ENCODE data around the gene POTEE.
"Not testable (repeated sequence)": the region's sequence is repeated elsewhere in the genome, so short reads cannot be mapped to it uniquely, and the experiment has no call there.

The POTEE gene

DNA sequence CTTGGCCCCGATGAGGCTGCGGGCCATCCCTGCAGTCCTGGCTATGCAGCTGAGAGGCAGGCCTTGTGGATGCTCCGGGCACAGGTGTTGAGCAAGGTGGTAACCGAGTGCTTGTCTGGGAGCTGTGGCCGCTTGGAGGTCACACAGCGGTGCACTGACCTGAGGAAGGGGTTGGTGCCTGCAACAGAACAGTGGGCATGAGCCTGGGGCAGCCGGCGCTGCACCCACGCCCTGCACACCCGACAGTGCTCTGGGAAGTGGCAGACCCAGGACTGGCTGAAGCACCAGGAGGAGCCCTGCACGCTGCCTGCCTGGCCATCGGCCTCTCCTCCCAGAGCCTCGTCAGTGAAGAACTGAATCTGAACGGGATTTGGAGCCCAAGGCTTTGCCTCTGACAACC is 8.2 kb upstream of the POTEE start:
- TF ChIP-seq ZNF274 (IDR thresholded peaks at IDR 0.05; ENCODE audit: low read depth, low read length) (no peak), SUZ12 (IDR thresholded peaks at IDR 0.05; ENCODE audit: extremely low read depth, insufficient read depth, insufficient read length) (no peak), YY1 (IDR thresholded peaks at IDR 0.05; ENCODE audit: insufficient read depth, insufficient read length) (no peak)
- no peaks in the 10 kb centered on the region for H3K9me3 ChIP-seq (ENCODE audit: insufficient read depth, low read length)

DNA sequence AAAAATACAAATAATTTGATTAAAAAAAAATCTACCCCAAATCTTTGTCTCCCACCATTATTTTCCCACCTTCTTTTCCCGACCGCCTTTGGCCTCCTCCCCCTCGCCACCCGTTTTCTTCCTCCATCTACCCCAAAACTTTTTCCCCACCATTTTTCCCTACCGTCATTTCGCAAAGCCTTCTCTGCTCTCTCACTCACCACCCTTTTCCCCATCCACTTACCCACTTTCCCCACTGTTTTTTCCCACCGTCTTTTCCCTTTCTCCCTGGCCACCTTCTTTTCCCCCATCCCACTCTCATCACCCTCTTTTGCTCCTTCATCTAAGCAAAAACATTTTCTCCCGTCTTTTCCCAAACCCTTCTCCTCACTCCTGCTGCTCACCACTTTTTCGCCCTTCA is 1.5 kb upstream of the POTEE start:
- not testable (repeated sequence) for H3K9ac ChIP-seq (ENCODE audit: insufficient read length, low read depth); H3K27me3 ChIP-seq (ENCODE audit: insufficient read depth, insufficient read length); DNase-seq (ENCODE audit: low read depth, low spot score); H3K36me3 ChIP-seq (ENCODE audit: insufficient read depth, insufficient read length, low read length); H3K9me3 ChIP-seq (ENCODE audit: insufficient read depth, low read length); H3K4me3 ChIP-seq (ENCODE audit: insufficient read length, low read depth); H3K4me1 ChIP-seq (ENCODE audit: insufficient read depth, insufficient read length)

More for the DNA sequence above, 8.2 kb upstream of the POTEE start:
- H3K36me3 ChIP-seq (ENCODE audit: insufficient read depth, insufficient read length, low read length) = no peaks in the 10 kb centered on the region
- no peak overlapping the region for H3K4me3 ChIP-seq (ENCODE audit: insufficient read length, low read depth)
- H3K9ac ChIP-seq (ENCODE audit: insufficient read length, low read depth) = no peak overlapping the region
- H3K4me1 ChIP-seq (ENCODE audit: insufficient read depth, insufficient read length) = no peaks in the 10 kb centered on the region
- DNase-seq (ENCODE audit: low read depth, low spot score) = no peak
- H3K27me3 ChIP-seq (ENCODE audit: insufficient read depth, insufficient read length) = no peaks in the 10 kb centered on the region

DNA sequence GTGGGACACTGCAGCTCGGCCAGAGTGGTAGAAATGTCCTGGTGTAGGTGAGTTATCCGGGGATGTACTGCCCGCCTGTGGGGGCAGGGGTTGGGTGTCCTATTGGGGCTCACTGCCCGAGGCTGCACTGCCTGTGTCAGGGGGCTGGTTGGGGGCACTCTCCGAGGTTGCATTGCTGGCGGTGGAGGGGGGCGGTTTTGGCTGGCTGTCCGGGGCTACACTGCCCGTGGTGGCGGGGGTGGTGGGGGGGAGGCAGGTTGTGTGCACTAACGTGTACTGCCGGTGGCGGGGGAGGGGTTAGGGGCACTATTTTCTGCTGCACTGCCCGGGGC is 403 bp downstream of the POTEE start:
- not testable (repeated sequence) for H3K4me1 ChIP-seq (ENCODE audit: insufficient read depth, insufficient read length); H3K36me3 ChIP-seq (ENCODE audit: insufficient read depth, insufficient read length, low read length); H3K9me3 ChIP-seq (ENCODE audit: insufficient read depth, low read length); H3K9ac ChIP-seq (ENCODE audit: insufficient read length, low read depth); H3K27me3 ChIP-seq (ENCODE audit: insufficient read depth, insufficient read length); DNase-seq (ENCODE audit: low read depth, low spot score); H3K4me3 ChIP-seq (ENCODE audit: insufficient read length, low read depth)

DNA sequence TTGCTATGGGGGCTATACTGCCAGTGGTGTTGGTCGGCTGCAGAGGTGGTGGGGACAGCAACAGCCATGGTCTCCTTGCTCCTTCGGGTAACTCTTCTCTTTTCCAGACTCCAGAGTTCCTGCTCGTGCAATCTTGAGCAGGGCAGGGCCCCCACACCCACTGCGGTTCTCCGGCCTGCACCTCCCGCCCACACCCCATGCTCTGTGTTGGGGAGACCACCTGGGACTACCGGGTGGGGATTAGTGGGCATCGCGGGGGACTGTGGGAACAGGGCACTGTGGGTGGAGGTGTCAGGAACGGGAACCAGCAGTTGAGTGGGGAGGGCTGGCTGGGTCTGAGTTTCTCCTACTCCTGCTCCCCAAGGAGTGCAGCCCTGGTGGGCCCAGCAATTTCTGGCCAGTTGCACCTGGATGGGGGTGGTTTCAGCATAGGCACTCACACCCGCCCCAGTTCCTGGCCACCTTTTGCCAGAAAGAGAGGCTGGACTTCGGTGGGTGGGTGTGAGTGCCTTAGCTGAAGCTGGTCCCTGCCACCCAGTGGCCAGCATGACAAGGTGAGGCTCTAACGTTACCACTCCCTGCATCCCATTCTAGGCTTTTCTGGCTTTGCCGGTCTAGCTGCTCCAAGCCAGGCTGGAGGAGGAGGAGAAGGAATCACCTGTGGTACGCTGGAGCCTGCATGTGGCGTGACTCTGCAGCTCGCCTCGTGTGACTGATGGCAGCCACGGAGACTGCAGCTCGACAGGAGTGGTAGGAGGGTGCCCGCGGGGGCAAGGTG is 1.3 kb downstream of the POTEE start:
- H3K9ac ChIP-seq (ENCODE audit: insufficient read length, low read depth); H3K4me3 ChIP-seq (ENCODE audit: insufficient read length, low read depth); DNase-seq (ENCODE audit: low read depth, low spot score); H3K27me3 ChIP-seq (ENCODE audit: insufficient read depth, insufficient read length); H3K4me1 ChIP-seq (ENCODE audit: insufficient read depth, insufficient read length); H3K9me3 ChIP-seq (ENCODE audit: insufficient read depth, low read length); H3K36me3 ChIP-seq (ENCODE audit: insufficient read depth, insufficient read length, low read length): not testable (repeated sequence)

DNA sequence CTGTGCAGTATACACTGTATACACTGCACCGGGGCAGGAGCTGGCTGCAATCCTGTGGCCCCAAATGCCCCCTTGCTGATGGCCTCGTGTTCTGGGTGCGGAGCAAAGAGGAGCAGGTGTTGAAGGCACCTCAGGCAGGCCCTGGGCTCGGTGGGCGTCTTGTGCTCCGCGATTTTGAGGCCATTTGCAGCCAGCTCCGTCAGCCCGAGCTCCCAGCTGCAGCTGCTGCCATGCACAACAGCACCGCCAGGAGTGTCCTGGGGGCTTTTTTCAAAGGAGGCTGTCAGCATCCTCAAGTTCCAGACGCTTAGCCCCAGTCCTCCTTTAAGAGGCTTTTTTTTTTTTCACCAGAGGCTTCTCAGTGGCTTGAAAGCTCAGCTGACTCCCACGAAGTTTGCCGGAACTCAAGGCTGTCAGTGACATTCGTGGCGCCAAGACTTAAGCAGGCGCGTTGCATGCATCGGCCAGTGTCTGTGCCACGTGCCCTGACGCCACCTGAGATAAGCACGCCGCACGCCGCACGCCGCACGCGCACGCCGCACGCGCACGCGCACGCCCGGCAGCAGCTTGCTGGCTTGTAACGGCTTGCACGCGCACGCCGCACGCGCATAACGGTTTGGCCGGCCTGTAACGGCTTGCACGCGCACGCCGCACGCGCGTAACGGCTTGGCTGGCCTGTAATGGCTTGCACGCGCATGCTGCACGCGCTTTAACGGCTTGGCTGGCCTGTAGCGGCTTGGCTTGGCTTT is 8.1 kb downstream of the POTEE start:
- H3K9me3 ChIP-seq (ENCODE audit: insufficient read depth, low read length); H3K4me3 ChIP-seq (ENCODE audit: insufficient read length, low read depth); H3K27me3 ChIP-seq (ENCODE audit: insufficient read depth, insufficient read length); DNase-seq (ENCODE audit: low read depth, low spot score); H3K36me3 ChIP-seq (ENCODE audit: insufficient read depth, insufficient read length, low read length); H3K4me1 ChIP-seq (ENCODE audit: insufficient read depth, insufficient read length); H3K9ac ChIP-seq (ENCODE audit: insufficient read length, low read depth): not testable (repeated sequence)

DNA sequence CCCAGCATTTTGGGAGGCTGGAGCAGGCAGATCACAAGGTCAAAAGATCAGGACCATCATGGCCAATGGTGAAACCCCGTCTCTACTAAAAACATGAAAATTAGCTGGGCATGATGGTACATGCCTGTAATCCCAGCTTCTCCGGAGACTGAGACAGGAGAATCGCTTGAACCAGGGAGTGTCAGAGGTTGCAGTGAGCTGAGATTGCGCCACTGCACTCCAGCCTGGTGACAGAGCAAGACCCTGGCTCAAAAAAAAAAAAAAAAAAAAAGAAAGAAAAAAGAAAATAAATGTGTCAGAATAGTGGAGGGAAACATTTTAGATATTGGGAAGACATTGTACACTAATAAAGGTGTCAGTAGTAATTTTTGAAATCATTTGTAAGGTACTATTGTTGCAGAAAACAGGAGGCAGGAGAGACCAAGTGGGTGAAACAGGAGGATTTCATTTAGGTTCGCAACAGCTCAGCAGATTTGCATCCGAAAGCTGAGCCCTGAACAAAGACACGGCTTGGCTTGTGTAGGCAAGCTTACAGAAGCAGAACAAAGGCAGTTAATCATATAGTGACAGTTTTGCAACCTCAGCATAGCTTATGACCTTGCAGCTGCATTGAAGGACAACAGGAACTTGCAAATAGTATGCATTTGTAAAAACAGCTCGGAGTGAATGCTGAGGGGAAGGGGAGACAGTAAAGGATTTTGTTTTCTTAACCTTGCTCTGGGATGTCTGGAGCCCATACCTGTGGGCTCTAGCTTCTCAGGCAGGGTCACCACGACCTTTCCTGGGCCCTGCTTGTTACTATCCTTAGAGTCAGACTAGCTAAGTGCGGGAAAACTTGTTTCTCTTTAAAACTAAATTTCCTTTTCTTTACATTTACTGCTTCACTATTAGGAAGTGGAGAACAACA is 26.5 kb downstream of the POTEE start:
- H3K9ac ChIP-seq (ENCODE audit: insufficient read length, low read depth); H3K27me3 ChIP-seq (ENCODE audit: insufficient read depth, insufficient read length); H3K4me3 ChIP-seq (ENCODE audit: insufficient read length, low read depth); H3K4me1 ChIP-seq (ENCODE audit: insufficient read depth, insufficient read length); H3K9me3 ChIP-seq (ENCODE audit: insufficient read depth, low read length); H3K36me3 ChIP-seq (ENCODE audit: insufficient read depth, insufficient read length, low read length): not testable (repeated sequence)
- peak; percentile 33 for DNase-seq (ENCODE audit: low read depth, low spot score)

Measured in NT2/D1 (cell line).